Stimulated activated CD8-positive, alpha-beta memory T cell treated with anti-CD3 and anti-CD28 coated beads, Interleukin-4, amount 100 ng/mL, for 4 hours (primary cell): Measurements from ENCODE around the gene ALX4.

Experiments used
- DNase-seq, 2 donors: peaks; one replicate each; pipeline ENCODE4 v3.0.0-alpha.2; 2020; ENCODE audit warnings: low read depth in 2 of 2, low spot score in 1 of 2

ALX4 gene

GRCh38 chr11:44335919-44336318, 26.0 kb upstream of the ALX4 start:
- no peak for DNase-seq

GRCh38 chr11:44335052-44335760, 25.3 kb upstream of the ALX4 start:
- DNase-seq, result no peak

- no peak for DNase-seq
Measured at GRCh38 chr11:44334356-44335004, 24.5 kb upstream of the ALX4 start.

DNA sequence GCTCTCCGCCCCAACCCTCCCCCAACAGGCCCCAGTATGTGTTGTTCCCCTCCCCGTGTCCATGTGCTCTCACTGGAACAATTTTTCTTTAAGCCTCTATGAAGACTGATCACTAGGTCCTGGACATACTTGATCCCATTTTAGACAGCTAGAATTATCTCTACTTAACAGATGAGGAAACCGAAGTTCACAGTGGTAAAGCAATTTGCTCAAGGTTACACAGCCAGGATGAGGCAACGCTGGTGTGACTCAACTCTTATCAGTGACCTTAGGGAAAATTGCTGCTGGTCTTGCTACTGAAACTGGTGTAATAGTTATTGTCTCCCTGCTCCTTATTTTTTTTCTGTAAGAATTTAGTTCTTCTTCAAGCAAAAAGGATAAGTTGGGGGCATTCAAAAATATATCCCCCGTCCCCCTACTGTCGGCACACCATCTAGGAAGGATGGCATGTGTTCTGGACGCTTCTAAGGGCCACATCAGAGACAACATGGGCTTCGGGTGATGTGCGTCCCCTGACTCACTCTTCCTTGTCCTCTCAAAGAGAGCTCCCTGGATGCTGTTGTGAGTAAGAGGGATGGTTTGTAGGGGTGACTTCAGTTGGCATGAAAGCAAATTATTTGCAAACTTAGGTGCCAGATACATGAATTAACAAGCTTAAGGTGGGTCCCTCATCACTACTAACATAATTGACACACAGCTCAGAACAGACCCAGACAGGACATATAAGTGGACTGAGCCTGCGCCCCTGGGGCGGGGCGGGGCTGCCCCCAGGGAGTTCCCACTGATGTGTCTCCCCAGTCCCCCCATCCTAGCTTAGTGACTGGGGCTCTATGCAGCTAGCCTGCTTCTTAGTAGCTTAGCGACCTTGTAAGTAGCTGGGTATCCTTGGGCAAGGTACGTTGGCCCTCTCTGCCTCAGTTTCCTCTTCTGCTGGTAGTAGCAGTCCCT, 23.6 kb upstream of the ALX4 start:
- DNase-seq, result no peak

DNA sequence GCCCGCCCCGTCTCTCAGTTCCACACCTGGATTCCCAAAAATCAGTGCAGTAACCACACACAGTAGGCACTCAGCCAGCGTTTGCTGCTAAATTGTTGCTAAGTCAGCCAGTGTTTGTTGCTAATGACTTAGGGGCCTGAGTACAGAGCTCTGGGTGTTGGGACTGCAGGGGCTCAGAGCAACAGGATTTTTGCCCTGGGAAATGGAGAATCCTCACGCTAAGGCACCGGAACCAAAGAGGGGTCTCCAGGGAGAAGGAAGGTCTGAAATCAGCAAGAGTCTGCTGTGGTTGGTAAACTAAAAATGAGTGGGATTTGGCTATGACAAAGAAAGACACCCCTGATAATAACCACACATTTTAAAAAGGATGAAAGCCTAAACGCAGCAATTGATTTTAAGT, 22.7 kb upstream of the ALX4 start:
- no peak for DNase-seq

DNA sequence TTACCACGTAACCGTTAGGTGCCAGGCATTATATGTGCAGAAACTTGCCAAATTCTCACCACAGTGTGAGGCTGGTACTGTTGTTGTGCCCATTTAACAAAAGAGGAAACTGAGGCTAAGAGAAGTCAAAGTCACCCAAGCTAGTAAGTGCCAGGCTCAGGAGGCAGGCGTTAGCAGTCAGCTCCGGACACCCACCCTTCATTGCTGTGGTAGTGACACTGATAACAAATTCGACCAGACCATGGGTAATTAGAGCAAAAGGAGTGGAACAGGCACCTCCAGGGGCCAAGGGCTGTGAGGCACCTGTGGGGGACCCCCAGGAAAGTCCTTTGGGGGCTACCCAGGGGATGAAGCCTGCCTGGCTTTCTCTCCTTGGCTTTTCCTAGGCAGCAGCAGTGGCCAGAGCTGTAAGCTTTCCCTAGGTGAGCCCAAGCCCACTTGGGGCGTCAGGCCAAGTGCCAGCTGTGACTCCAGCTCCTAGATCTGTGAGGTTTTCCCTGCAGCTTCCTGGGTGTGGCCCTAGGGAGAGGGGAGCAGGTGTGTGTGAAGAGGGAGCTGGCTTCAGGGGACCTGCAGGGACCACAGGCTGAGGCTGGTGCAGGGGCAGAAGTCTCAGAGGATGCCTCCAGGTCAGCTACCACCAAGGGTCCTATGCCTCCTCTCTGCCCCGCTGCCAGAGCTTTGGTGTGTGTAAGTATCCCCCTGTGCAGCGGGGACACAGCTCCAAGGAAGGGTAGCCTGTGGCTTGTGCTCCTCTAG, 19.7 kb upstream of the ALX4 start:
- no peak for DNase-seq

DNA sequence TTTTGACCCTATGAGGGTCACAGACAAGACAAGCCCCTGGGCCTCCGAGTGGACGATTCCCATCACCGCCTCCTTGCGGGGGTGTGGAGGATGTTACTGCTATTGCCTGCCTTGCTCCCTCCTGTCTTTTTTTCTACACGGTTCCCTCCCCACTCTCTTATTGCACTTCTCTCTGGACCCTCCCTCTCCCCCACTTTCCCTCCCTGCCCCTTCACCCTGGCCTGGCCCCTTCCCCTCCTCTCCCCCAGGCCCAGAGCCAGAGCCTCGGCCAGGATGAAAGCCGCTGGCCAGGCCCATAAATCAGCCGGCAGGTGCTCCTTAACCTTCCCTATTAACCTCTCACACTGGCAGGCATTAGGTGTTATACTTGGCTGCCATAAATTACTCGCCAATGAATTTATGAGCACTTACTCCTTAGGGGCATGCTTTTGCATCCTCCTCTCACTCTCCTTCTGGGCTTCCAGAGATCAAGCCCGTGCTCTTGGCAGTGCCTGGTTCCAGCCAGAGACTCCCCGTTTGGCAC, 18.3 kb upstream of the ALX4 start:
- no peak for DNase-seq

DNA sequence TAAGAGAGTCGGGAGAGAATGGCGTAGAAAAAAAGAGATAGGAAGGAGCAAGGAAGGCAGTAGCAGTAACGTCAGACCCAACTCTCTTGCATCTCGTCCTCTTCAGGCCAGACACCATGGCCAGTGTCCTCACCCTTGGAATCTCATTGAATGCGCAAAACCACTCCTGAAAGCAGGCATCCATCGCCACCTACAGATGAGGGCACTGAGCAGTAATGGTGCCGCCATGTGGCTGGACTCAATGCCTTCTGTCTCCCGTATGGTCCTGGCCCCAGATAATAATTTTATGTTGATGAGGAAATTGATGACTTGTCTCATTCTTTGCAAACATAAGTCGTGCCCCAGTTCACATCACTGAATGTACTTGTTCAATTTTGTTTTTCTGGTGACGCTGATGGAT, 17.8 kb upstream of the ALX4 start:
- DNase-seq, result no peak

GRCh38 chr11:44326615-44327475, 16.9 kb upstream of the ALX4 start:
- no peak for DNase-seq

DNA sequence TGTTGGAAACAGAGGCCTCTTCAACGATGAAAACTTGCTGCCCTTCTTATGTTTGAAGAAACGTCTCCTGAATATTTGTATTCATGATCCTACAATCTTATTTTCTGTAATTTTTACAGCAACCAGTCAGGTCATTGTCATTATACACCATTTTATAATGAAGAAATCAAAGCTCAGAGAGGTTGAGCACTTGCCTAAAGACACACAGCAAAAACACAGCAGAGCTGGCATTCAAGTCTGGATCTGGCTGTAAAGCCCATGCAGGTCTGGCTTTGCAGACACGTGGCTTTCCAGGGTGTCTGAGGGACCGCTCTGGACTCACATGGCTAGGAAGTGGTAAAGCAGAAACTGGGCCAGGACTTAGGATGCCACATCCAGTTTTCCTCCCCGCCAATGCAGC, 15.8 kb upstream of the ALX4 start:
- no peak for DNase-seq

GRCh38 chr11:44324749-44325525, 15.0 kb upstream of the ALX4 start:
- no peak for DNase-seq

DNA sequence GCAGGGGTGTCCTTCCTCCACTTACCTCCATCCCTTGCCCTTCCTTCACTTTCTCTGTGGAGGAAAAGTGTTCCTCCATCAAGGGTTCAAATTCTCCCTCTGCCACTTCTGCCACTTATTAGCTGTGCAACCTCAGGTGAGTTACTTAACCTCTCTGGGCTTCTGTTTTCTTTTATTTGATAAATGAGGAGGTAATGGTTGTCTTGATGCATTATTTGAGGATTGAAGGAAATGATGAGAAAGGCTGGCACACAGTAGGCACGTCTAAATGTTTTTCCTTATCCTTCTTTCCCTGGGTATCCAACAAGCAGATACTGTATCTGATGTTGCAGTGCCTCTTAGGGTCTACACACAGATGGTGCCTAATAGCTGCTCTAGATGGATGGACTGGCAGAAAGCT, 14.3 kb upstream of the ALX4 start:
- DNase-seq, result no peak

GRCh38 chr11:44322243-44322642, 12.3 kb upstream of the ALX4 start:
- no peak for DNase-seq

DNA sequence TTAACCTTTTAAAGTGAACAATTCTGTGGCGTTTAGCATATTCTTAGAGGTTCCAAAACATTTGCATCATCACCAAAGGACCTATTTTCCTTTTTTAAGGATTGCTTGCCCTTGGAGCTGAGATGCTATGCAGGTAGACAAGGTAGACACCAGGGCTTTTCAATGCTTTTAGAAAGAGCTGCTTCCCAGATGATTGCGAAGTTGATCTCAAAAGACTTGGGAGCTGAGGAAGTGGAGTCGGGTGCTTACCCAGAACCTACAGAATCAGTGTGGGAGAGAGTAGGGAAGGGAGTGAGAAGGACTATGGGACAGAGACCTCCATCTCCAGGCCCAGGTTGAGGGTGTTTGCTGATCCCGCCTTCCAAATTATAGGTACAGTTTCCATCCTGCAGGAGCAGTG, 11.1 kb upstream of the ALX4 start:
- no peak for DNase-seq

DNA sequence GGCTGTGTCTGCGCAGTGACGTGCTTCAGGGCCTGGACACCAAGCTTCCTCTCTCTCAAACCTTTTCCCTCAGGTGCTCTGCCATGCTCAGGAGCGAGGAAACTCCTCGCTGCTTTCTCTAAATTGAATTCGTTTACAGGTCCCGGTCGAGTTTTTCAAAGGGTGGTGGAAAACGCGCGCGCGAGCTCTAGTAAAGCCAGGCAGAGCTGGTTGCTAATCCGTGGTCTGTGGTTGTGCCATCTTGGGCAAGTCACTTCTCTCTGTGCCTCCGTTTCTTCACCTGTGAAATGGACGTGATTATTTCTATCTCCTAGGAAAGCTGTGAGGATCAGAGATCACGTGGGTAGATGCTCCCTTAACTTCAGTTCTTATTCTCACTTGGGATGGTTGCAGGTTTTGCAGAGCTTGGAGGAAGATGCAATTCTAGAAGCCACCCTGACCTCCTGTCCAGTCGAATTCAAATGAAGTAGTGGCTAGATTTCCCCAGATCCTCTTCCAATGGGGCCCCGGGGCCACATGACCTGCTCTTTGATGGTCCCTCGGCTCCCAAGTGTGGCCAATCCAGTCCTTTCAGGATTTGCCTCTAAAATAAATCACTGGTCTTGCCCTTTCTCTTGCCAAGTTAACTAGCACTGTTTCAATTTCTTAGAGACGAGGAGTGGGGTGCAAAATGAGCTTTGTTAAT, 10.5 kb upstream of the ALX4 start:
- DNase-seq, result no peak

GRCh38 chr11:44319552-44320288, 9.8 kb upstream of the ALX4 start:
- DNase-seq, result no peak

DNA sequence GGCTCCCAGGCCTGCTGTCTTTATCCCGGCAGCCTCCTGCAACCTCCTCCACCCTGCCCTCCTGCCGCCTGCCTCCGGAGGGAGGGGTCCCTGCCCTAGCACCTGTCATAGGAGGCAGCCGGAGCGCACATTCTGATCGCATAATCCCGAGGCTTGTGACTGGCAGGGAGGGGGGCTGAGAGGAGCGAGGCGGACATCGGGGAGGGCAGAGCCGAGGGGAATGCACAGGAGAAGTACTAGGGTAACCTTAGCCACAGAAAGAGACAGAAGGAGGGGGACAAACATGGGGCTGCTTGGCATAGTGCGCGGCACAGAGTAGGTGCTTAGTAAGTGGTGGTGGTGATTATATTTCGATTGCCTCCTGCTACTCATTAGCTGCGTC, 9.2 kb upstream of the ALX4 start:
- DNase-seq, result no peak

- DNase-seq, result no peak
Measured at GRCh38 chr11:44318369-44318768, 8.4 kb upstream of the ALX4 start.
